ENCODE measurements around the gene SCARB1. TPM values are rescaled to one million over a fixed set of nuclear protein-coding genes. Genes with fewer than 3 reads are reported as not detected.
A peak's percentile ranks its signal among the peaks of the same experiment; 100 is the strongest.

Gene SCARB1
- total and polyA plus RNA-seq, 2 donors (not counting 1 experiment from before 2014, with no cell fraction given) = 14.7 to 32.5 TPM

DNA sequence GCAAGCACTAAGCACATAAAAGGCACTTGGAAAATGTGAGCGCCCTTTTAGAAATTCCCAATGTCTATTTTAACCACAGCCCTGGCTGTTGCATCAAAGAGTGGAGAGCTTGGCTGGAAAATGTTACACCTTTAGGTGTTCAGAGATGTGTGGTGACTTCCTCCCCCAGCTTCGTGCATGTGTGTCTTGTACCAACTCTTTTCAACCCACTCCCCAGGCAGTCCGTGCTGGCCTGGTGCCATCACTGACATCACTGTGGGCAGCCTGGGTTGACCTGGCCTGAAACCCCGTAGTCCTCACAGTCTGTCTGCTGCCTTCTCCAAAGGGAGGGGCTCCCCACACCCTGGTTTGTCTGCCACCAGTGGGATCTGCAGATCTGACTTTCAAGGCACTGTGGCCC is 101.8 kb downstream of the SCARB1 start:
- H3K4me1 ChIP-seq (ENCODE audit: control insufficient read depth, extremely low read depth, insufficient read depth, low read length) = peaks cover 6% of the 10 kb centered on the region
- no peaks in the 10 kb centered on the region for H3K36me3 ChIP-seq (ENCODE audit: control insufficient read depth, insufficient read depth, low read length)
- peaks cover 1% of the 10 kb centered on the region for H3K9me3 ChIP-seq (ENCODE audit: control insufficient read depth, insufficient read depth, low read depth, low read length)
- no peaks in the 10 kb centered on the region for H3K79me2 ChIP-seq (ENCODE audit: control insufficient read depth, insufficient read depth, low read length)
- DNase-seq (ENCODE audit: low read depth in 2 of 2) = peak in 1 of 2 donors; percentile 79
- H3K4me3 ChIP-seq (replicated peaks in 1 of 4; ENCODE audit: control extremely low read depth in 1 of 4, insufficient read depth in 1 of 4, low read depth in 3 of 4, low read length in 4 of 4) = no peak overlapping the region
- no peak overlapping the region for H2AFZ ChIP-seq (ENCODE audit: low read length)
- no peak overlapping the region for H3K27ac ChIP-seq (ENCODE audit: insufficient read depth, low read length)
- TF ChIP-seq EZH2 (IDR thresholded peaks at IDR 0.05; ENCODE audit: low read length, missing control alignments) = no peak
- H4K20me1 ChIP-seq (ENCODE audit: control insufficient read depth, extremely low read depth, insufficient read depth, low read length) = no peaks in the 10 kb centered on the region
- H3K4me2 ChIP-seq (ENCODE audit: extremely low read depth, insufficient read depth, low read length) = no peak overlapping the region
- H3K27me3 ChIP-seq (ENCODE audit: control insufficient read depth, insufficient read depth, low read length) = peaks cover 20% of the 10 kb centered on the region
- no peak overlapping the region for H3K9ac ChIP-seq (ENCODE audit: insufficient read depth, low read length)

DNA sequence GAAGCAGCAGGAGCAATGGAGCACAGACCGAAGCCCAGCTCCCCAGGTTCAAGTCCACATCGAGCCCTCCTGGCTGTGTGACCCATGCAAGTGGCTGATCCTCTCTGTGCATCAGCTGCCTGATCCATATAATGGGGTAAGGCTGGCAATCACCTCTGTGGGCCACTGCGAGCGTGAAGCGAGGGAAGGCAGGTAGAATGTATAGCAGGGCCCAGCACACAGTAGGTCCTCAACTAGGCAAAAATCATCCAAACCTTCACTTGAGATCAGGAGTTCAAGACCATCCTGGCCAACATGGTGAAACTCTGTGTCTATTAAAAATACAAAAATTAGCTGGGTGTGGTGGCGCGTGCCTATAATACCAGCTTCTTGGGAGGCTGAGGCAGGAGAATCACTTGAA is 102.6 kb downstream of the SCARB1 start:
- Histone ChIP-seq H2AFZ (ENCODE audit: low read length) (no peak overlapping the region), H3K4me1 (ENCODE audit: control insufficient read depth, extremely low read depth, insufficient read depth, low read length) (peaks cover 6% of the 10 kb centered on the region), H3K4me3 (replicated peaks in 1 of 4; ENCODE audit: control extremely low read depth in 1 of 4, insufficient read depth in 1 of 4, low read depth in 3 of 4, low read length in 4 of 4) (no peak overlapping the region), H3K27ac (ENCODE audit: insufficient read depth, low read length) (no peak overlapping the region), H3K4me2 (ENCODE audit: extremely low read depth, insufficient read depth, low read length) (no peak overlapping the region), H3K36me3 (ENCODE audit: control insufficient read depth, insufficient read depth, low read length) (no peaks in the 10 kb centered on the region), H4K20me1 (ENCODE audit: control insufficient read depth, extremely low read depth, insufficient read depth, low read length) (no peaks in the 10 kb centered on the region), H3K9me3 (ENCODE audit: control insufficient read depth, insufficient read depth, low read depth, low read length) (peaks cover 1% of the 10 kb centered on the region), H3K27me3 (ENCODE audit: control insufficient read depth, insufficient read depth, low read length) (peaks cover 20% of the 10 kb centered on the region), H3K9ac (ENCODE audit: insufficient read depth, low read length) (no peak overlapping the region), H3K79me2 (ENCODE audit: control insufficient read depth, insufficient read depth, low read length) (no peaks in the 10 kb centered on the region)
- DNase-seq (ENCODE audit: low read depth in 2 of 2) = no peak
- no peak for TF ChIP-seq EZH2 (IDR thresholded peaks at IDR 0.05; ENCODE audit: low read length, missing control alignments)
- TF ChIP-seq, protein P1, sequence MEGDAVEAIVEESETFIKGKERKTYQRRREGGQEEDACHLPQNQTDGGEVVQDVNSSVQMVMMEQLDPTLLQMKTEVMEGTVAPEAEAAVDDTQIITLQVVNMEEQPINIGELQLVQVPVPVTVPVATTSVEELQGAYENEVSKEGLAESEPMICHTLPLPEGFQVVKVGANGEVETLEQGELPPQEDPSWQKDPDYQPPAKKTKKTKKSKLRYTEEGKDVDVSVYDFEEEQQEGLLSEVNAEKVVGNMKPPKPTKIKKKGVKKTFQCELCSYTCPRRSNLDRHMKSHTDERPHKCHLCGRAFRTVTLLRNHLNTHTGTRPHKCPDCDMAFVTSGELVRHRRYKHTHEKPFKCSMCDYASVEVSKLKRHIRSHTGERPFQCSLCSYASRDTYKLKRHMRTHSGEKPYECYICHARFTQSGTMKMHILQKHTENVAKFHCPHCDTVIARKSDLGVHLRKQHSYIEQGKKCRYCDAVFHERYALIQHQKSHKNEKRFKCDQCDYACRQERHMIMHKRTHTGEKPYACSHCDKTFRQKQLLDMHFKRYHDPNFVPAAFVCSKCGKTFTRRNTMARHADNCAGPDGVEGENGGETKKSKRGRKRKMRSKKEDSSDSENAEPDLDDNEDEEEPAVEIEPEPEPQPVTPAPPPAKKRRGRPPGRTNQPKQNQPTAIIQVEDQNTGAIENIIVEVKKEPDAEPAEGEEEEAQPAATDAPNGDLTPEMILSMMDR (conservative IDR thresholded peaks at IDR 0.05 in 1 of 2, IDR thresholded peaks at IDR 0.05 in 1 of 2; ENCODE audit: low read depth in 1 of 2, low read length in 2 of 2) = no peak

DNA sequence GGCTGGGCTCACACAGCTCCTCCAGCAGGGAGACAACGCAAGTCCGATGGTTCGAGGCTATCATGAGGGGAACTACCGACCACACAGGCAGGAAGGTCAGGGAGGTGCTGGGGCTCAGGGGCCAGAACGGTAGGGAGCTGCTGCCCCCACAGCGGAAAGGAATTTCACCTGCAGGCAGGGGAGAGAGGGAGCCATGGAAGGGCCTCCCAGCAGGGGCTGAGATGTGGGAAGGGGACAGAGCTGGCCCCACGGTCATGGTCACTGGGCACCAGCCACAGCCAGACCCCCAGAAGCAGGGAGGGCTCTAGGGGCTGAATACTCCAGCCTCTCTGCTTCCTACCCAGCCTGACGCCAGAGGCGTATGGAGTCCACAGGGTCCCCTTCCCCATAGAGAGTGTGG is 103.1 kb downstream of the SCARB1 start:
- Histone ChIP-seq H3K4me3 (replicated peaks in 1 of 4; ENCODE audit: control extremely low read depth in 1 of 4, insufficient read depth in 1 of 4, low read depth in 3 of 4, low read length in 4 of 4) (no peak overlapping the region), H3K4me2 (ENCODE audit: extremely low read depth, insufficient read depth, low read length) (no peak overlapping the region), H3K27me3 (ENCODE audit: control insufficient read depth, insufficient read depth, low read length) (peaks cover 20% of the 10 kb centered on the region), H3K36me3 (ENCODE audit: control insufficient read depth, insufficient read depth, low read length) (no peaks in the 10 kb centered on the region), H3K9me3 (ENCODE audit: control insufficient read depth, insufficient read depth, low read depth, low read length) (peaks cover 1% of the 10 kb centered on the region), H3K9ac (ENCODE audit: insufficient read depth, low read length) (no peak overlapping the region), H3K4me1 (ENCODE audit: control insufficient read depth, extremely low read depth, insufficient read depth, low read length) (peaks cover 4% of the 10 kb centered on the region), H3K27ac (ENCODE audit: insufficient read depth, low read length) (no peak overlapping the region), H4K20me1 (ENCODE audit: control insufficient read depth, extremely low read depth, insufficient read depth, low read length) (no peaks in the 10 kb centered on the region), H3K79me2 (ENCODE audit: control insufficient read depth, insufficient read depth, low read length) (no peaks in the 10 kb centered on the region), H2AFZ (ENCODE audit: low read length) (no peak overlapping the region)
- DNase-seq (ENCODE audit: low read depth in 2 of 2) = no peak
- no peak for TF ChIP-seq EZH2 (IDR thresholded peaks at IDR 0.05; ENCODE audit: low read length, missing control alignments)
- TF ChIP-seq, protein P1 (conservative IDR thresholded peaks at IDR 0.05 in 1 of 2, IDR thresholded peaks at IDR 0.05 in 1 of 2; ENCODE audit: low read depth in 1 of 2, low read length in 2 of 2) = no peak
